Measurements from ENCODE around the gene TMOD2. TPM values are rescaled to one million over a fixed set of nuclear protein-coding genes. Genes with fewer than 3 reads are reported as not detected.

The TMOD2 gene
- total RNA-seq, 6 experiments from 2014 or later = 1.1 to 2.5 (median 1.3) TPM

DNA sequence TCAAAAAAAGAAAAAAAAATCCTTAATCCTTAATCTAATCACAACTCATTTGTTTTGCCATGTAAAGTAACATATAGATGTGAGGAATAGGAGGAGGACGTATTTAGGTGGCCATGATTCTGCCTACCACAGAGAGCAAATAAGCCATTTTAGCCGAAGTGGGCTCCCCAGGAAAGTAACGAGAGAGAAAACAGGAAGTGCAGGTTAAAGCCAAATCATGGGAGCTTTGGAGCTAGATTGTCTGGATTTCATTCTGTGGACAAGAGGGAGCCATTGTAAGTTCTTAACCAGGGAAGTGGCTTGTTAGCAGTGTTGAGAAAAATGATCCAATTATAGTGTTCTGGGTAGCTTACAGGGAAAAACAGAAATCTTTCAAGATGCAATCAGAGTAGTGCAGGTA is 9.4 kb downstream of the TMOD2 start:
- no peaks in the 10 kb centered on the region for H3K9me3 ChIP-seq
- no peaks in the 10 kb centered on the region for H3K36me3 ChIP-seq
- DNase-seq = no peak
- TF ChIP-seq, protein P1, sequence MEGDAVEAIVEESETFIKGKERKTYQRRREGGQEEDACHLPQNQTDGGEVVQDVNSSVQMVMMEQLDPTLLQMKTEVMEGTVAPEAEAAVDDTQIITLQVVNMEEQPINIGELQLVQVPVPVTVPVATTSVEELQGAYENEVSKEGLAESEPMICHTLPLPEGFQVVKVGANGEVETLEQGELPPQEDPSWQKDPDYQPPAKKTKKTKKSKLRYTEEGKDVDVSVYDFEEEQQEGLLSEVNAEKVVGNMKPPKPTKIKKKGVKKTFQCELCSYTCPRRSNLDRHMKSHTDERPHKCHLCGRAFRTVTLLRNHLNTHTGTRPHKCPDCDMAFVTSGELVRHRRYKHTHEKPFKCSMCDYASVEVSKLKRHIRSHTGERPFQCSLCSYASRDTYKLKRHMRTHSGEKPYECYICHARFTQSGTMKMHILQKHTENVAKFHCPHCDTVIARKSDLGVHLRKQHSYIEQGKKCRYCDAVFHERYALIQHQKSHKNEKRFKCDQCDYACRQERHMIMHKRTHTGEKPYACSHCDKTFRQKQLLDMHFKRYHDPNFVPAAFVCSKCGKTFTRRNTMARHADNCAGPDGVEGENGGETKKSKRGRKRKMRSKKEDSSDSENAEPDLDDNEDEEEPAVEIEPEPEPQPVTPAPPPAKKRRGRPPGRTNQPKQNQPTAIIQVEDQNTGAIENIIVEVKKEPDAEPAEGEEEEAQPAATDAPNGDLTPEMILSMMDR (IDR thresholded peaks at IDR 0.05) = no peak
- no peak for TF ChIP-seq POLR2A (IDR thresholded peaks at IDR 0.05)
- intact Hi-C loops (cut with DNase I) = loop anchor here in 1 of 2 donors (10.0 kb wide), 1 partner anchor 106 kb away; no protein-coding TSS in a partner anchor
- 72% methylated on average over 3 of the region's 3 CpGs for WGBS (ENCODE audit: insufficient coverage, low coverage, low lambda C conversion rate, missing lambda C conversion rate)
- no peak overlapping the region for H3K4me3 ChIP-seq
- no peak for ATAC-seq
- no peak overlapping the region for H3K27ac ChIP-seq
- no peaks in the 10 kb centered on the region for H3K27me3 ChIP-seq
- H3K4me1 ChIP-seq = no peaks in the 10 kb centered on the region

DNA sequence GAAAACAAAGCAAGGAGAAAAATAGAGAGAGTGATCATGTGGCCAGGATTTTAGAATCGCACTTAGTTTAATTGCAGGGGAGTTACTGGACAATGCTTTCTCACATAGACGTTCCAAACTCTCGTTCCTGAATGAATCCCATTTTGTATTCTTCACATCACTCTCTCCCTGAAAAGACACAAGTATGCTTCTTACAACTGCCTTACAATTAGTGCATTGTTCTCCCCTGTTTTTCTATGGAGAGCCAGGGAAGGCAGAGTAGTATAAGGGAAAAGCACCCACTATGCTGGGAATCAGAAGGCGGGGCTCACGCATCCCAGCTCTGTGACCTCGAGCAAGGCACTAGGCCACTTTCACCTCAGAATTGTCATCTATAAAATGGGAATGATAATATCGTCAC is 14.4 kb downstream of the TMOD2 start:
- DNase-seq = no peak
- no peak for TF ChIP-seq POLR2A (IDR thresholded peaks at IDR 0.05)
- TF ChIP-seq, protein P1 (IDR thresholded peaks at IDR 0.05) = no peak
- intact Hi-C loops (cut with DNase I) = loop anchor here in 1 of 2 donors (10.0 kb wide), 1 partner anchor 111 kb away; no protein-coding TSS in a partner anchor
- no peaks in the 10 kb centered on the region for H3K36me3 ChIP-seq
- no peak overlapping the region for H3K27ac ChIP-seq
- WGBS (ENCODE audit: insufficient coverage, low coverage, low lambda C conversion rate, missing lambda C conversion rate) = 72% methylated on average over 7 of the region's 7 CpGs
- no peak for ATAC-seq
- no peak overlapping the region for H3K4me3 ChIP-seq
- H3K9me3 ChIP-seq = no peaks in the 10 kb centered on the region
- no peaks in the 10 kb centered on the region for H3K4me1 ChIP-seq
- H3K27me3 ChIP-seq = no peaks in the 10 kb centered on the region

DNA sequence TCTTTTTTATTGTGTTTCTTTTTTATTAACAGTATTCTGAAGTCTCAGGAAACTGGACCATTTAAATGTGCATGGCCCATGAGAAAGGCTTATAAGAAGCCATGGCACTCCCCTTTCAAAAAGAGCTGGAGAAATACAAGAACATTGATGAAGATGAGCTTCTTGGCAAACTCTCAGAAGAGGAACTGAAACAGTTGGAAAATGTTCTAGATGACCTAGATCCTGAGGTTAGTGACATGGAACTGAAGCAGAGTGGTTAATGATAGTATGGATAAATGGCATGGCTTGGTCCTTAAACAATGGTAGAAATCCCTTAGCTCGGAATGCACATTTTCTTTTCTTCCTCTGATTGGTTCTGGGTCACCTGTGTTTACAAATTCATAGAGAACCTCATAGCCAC is 14.9 kb downstream of the TMOD2 start:
- intact Hi-C loops (cut with DNase I) = loop anchor here in 1 of 2 donors (10.0 kb wide), 1 partner anchor 112 kb away; no protein-coding TSS in a partner anchor
- 92% methylated on average over 1 of the region's 1 CpG for WGBS (ENCODE audit: insufficient coverage, low coverage, low lambda C conversion rate, missing lambda C conversion rate)
- Histone ChIP-seq H3K9me3 (no peaks in the 10 kb centered on the region), H3K4me1 (no peaks in the 10 kb centered on the region), H3K27ac (no peak overlapping the region), H3K27me3 (no peaks in the 10 kb centered on the region), H3K4me3 (no peak overlapping the region), H3K36me3 (no peaks in the 10 kb centered on the region)
- TF ChIP-seq, protein P1 (IDR thresholded peaks at IDR 0.05) = no peak
- no peak for TF ChIP-seq POLR2A (IDR thresholded peaks at IDR 0.05)
- DNase-seq = no peak
- no peak for ATAC-seq

DNA sequence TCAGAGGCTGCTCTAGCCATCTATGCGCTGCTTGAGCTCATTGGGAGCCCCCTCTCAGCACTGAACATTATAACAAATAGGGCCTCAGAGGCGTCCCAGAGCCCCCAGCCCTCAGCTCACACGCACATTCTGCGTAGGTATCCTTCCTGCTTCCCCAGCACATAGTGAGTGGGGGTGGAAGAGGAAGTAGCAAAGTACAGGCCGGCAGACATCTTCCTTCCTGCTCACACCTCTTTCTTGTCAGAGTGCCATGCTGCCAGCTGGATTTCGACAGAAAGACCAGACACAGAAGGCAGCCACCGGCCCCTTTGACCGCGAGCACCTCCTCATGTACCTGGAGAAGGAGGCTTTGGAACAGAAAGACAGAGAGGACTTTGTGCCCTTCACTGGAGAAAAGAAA is 16.6 kb downstream of the TMOD2 start:
- intact Hi-C loops (cut with DNase I) = loop anchor here in 1 of 2 donors (10.0 kb wide), 1 partner anchor 113 kb away; no protein-coding TSS in a partner anchor
- ATAC-seq (peak; percentile 39 to 57 (median 54)), DNase-seq (no peak)
- H3K4me1 ChIP-seq = no peaks in the 10 kb centered on the region
- no peak overlapping the region for H3K4me3 ChIP-seq
- no peaks in the 10 kb centered on the region for H3K27me3 ChIP-seq
- 36% methylated on average over 5 of the region's 9 CpGs for WGBS (ENCODE audit: insufficient coverage, low coverage, low lambda C conversion rate, missing lambda C conversion rate)
- H3K36me3 ChIP-seq = no peaks in the 10 kb centered on the region
- H3K27ac ChIP-seq = no peak overlapping the region
- no peaks in the 10 kb centered on the region for H3K9me3 ChIP-seq
- no peak for TF ChIP-seq POLR2A (IDR thresholded peaks at IDR 0.05)
- TF ChIP-seq, protein P1 (IDR thresholded peaks at IDR 0.05) = no peak
